IPS-18c (cell line): ENCODE measurements around the gene SIRPB2.
"Not testable (repeated sequence)": the region's sequence is repeated elsewhere in the genome, so short reads cannot be mapped to it uniquely, and the experiment has no call there.

Experiments
- H3K4me3 ChIP-seq: 2 replicates; pipeline ENCODE4 v1.7.0; 2013; ENCODE audit warnings: low read depth, mild to moderate bottlenecking, low read length, moderate library complexity; ENCODE audit not compliant: insufficient read depth
- H3K9me3 ChIP-seq: one replicate; pipeline ENCODE4 v1.6.1; 2013; ENCODE audit warnings: mild to moderate bottlenecking, low read length, moderate library complexity; ENCODE audit not compliant: control insufficient read depth, insufficient read depth

The SIRPB2 gene

GRCh38 chr20:1505871-1506270 lies 14.7 kb upstream of the SIRPB2 start:
- Histone ChIP-seq H3K9me3 (no peaks in the 10 kb centered on the region), H3K4me3 (no peak overlapping the region)

GRCh38 chr20:1505361-1505760 lies 14.1 kb upstream of the SIRPB2 start:
- H3K4me3 ChIP-seq = no peak overlapping the region
- H3K9me3 ChIP-seq = no peaks in the 10 kb centered on the region

GRCh38 chr20:1503564-1504227 lies 12.5 kb upstream of the SIRPB2 start:
- no peak overlapping the region for H3K4me3 ChIP-seq

GRCh38 chr20:1500496-1500895 lies 9.3 kb upstream of the SIRPB2 start:
- no peak overlapping the region for H3K4me3 ChIP-seq
- no peaks in the 10 kb centered on the region for H3K9me3 ChIP-seq

More at GRCh38 chr20:1503564-1504227, 12.5 kb upstream of the SIRPB2 start:
- no peaks in the 10 kb centered on the region for H3K9me3 ChIP-seq

GRCh38 chr20:1499528-1500420 lies 8.6 kb upstream of the SIRPB2 start:
- no peaks in the 10 kb centered on the region for H3K9me3 ChIP-seq
- H3K4me3 ChIP-seq = no peak overlapping the region

- not testable (repeated sequence) for H3K9me3 ChIP-seq, H3K4me3 ChIP-seq
Observed at GRCh38 chr20:1497371-1497770, 6.2 kb upstream of the SIRPB2 start.

GRCh38 chr20:1496930-1497329 lies 5.7 kb upstream of the SIRPB2 start:
- H3K4me3 ChIP-seq = no peak overlapping the region
- H3K9me3 ChIP-seq = no peaks in the 10 kb centered on the region

GRCh38 chr20:1494436-1494835 lies 3.2 kb upstream of the SIRPB2 start:
- no peaks in the 10 kb centered on the region for H3K9me3 ChIP-seq
- no peak overlapping the region for H3K4me3 ChIP-seq

- no peak overlapping the region for H3K4me3 ChIP-seq
- no peaks in the 10 kb centered on the region for H3K9me3 ChIP-seq
Observed at GRCh38 chr20:1493536-1493935, 2.3 kb upstream of the SIRPB2 start.

GRCh38 chr20:1491860-1492642 lies 831 bp upstream of the SIRPB2 start:
- Histone ChIP-seq H3K9me3 (no peaks in the 10 kb centered on the region), H3K4me3 (no peak overlapping the region)

GRCh38 chr20:1490643-1491195 lies 501 bp downstream of the SIRPB2 start:
- H3K9me3 ChIP-seq = no peaks in the 10 kb centered on the region

GRCh38 chr20:1489764-1490436 lies 1.3 kb downstream of the SIRPB2 start:
- no peak overlapping the region for H3K4me3 ChIP-seq
- H3K9me3 ChIP-seq = no peaks in the 10 kb centered on the region

More at GRCh38 chr20:1490643-1491195, 501 bp downstream of the SIRPB2 start:
- no peak overlapping the region for H3K4me3 ChIP-seq

- Histone ChIP-seq H3K4me3 (no peak overlapping the region), H3K9me3 (no peaks in the 10 kb centered on the region)
Observed at GRCh38 chr20:1489325-1489724, 1.9 kb downstream of the SIRPB2 start.

GRCh38 chr20:1486566-1486965 lies 4.7 kb downstream of the SIRPB2 start:
- Histone ChIP-seq H3K9me3 (no peaks in the 10 kb centered on the region), H3K4me3 (no peak overlapping the region)

- H3K9me3 ChIP-seq = no peaks in the 10 kb centered on the region
Observed at GRCh38 chr20:1484438-1485116, 6.6 kb downstream of the SIRPB2 start.

GRCh38 chr20:1479831-1480595 lies 11.2 kb downstream of the SIRPB2 start:
- Histone ChIP-seq H3K4me3 (no peak overlapping the region), H3K9me3 (peaks cover 2% of the 10 kb centered on the region)

More at GRCh38 chr20:1484438-1485116, 6.6 kb downstream of the SIRPB2 start:
- H3K4me3 ChIP-seq = no peak overlapping the region
